Lower lobe of right lung (tissue), 2 donors: ENCODE data around the gene PACRG. TPM values are rescaled to one million over a fixed set of nuclear protein-coding genes. Genes with fewer than 3 reads are reported as not detected.

ENCODE experiments used
- ATAC-seq, 2 donors: fragments of 200-7000 bp; cut with Tn5 transposase; one replicate each; pipeline ENCODE4 v1.9.1; 2020 to 2022; ENCODE audit warnings: mild to moderate bottlenecking in 2 of 2, moderate library complexity in 2 of 2
- DNase-seq: peaks from one replicate; pipeline ENCODE4 v3.0.0-alpha.2; 2020
- H3K27ac ChIP-seq: fragments of 200-600 bp; one replicate; pipeline ENCODE4 v1.8.0; 2022
- H3K27me3 ChIP-seq: fragments of 200-600 bp; one replicate; pipeline ENCODE4 v1.8.0; 2022; ENCODE audit warnings: low read depth
- H3K36me3 ChIP-seq: fragments of 200-600 bp; one replicate; pipeline ENCODE4 v1.8.0; 2022; ENCODE audit warnings: mild to moderate bottlenecking
- H3K4me1 ChIP-seq: fragments of 200-600 bp; one replicate; pipeline ENCODE4 v1.8.0; 2022
- H3K4me3 ChIP-seq: fragments of 200-600 bp; one replicate; pipeline ENCODE4 v1.8.0; 2022; ENCODE audit warnings: mild to moderate bottlenecking
- H3K9me3 ChIP-seq: fragments of 200-600 bp; one replicate; pipeline ENCODE4 v1.8.0; 2022
- intact Hi-C: fragments of 100-400 bp; cut with DNase I; formaldehyde crosslinking; loops from one replicate; pipeline ENCODE4 v1.11.0; 2022
- total RNA-seq: library from RNA; stranded (reverse); fragmentation: NEBNext Ultra II Directional; extraction: Animal tissue kit (Norgen Biotek cat#: 25700); gene quantifications from one replicate; pipeline ENCODE4 v1.2.1, GENCODE V29; 2021
- TF ChIP-seq, protein P1 (sequence below): fragments of 200-600 bp; IDR thresholded peaks from one replicate; pipeline ENCODE4 v1.8.0; 2022; ENCODE audit warnings: antibody characterized with exemption, mild to moderate bottlenecking
- donor health status: DM: no; HTN: yes; CAD: no; lungs with severe emphysema.

PACRG gene
- total RNA-seq, 1 donor from 2014 or later = 5.5 TPM

DNA sequence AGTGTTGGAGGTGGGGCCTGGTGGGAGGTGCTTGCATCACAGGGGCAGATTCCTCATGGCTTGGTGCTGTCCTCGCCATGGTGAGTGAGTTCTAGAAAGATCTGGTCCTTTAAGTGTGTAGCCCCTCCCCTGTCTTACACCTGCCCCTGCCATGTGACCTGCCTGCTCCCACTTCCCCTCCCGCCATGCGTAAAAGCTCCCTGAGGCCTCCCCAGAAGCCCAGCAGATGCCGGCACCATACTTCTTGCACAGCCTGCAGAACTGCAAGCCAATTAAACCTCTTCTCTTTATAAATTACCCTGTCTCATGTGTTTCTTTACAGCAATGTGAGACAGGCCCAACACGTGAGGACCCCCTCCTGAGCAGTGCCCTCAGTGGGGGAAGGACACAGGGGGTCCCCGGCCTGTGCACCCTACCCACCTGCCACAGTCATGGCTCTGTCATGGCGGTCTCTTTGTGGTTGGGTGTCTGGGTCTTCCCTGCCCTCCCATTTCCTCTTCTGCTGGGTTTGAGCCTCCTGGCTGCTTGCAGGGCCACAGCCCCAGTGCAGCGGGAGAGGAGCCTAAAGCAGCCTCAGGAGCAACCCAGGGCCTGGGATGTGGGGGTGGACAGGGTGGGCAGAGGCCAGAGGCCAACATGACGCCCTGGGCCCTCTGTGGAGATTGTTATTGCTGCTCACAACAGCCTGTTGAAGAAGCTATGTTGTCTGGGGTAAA lies 599.5 kb downstream of the PACRG start:
- ATAC-seq = no peak
- H3K4me1 ChIP-seq = peaks cover 16% of the 10 kb centered on the region
- no peaks in the 10 kb centered on the region for H3K27me3 ChIP-seq
- TF ChIP-seq, protein P1, sequence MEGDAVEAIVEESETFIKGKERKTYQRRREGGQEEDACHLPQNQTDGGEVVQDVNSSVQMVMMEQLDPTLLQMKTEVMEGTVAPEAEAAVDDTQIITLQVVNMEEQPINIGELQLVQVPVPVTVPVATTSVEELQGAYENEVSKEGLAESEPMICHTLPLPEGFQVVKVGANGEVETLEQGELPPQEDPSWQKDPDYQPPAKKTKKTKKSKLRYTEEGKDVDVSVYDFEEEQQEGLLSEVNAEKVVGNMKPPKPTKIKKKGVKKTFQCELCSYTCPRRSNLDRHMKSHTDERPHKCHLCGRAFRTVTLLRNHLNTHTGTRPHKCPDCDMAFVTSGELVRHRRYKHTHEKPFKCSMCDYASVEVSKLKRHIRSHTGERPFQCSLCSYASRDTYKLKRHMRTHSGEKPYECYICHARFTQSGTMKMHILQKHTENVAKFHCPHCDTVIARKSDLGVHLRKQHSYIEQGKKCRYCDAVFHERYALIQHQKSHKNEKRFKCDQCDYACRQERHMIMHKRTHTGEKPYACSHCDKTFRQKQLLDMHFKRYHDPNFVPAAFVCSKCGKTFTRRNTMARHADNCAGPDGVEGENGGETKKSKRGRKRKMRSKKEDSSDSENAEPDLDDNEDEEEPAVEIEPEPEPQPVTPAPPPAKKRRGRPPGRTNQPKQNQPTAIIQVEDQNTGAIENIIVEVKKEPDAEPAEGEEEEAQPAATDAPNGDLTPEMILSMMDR = no peak
- intact Hi-C loops = no loop called here
- DNase-seq = no peak
- H3K9me3 ChIP-seq = no peaks in the 10 kb centered on the region
- H3K27ac ChIP-seq = no peak overlapping the region
- no peak overlapping the region for H3K4me3 ChIP-seq
- H3K36me3 ChIP-seq = no peaks in the 10 kb centered on the region

DNA sequence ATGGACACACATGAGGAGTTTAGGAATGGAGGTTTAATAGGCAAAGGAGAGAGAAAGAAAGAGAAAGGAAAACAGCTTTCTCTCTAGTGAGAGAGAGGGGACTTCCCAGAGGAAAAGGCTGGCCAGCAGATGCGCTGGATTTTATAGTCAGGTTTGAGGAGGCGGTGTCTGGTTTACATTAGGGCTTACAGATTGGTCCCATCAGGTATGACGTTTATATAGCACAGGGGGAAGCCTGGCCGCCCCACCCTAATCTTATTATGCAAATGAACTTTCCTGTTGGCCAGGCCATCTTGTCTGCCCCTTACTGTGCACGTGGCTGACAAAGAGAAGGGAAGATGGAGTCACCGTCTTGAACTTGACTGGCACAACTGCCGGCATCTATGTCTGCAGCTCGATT lies 600.1 kb downstream of the PACRG start:
- Histone ChIP-seq H3K9me3 (no peaks in the 10 kb centered on the region), H3K27me3 (no peaks in the 10 kb centered on the region), H3K36me3 (no peaks in the 10 kb centered on the region), H3K27ac (no peak overlapping the region), H3K4me1 (peaks cover 16% of the 10 kb centered on the region), H3K4me3 (no peak overlapping the region)
- no peak for DNase-seq
- ATAC-seq = no peak
- TF ChIP-seq, protein P1 = no peak
- intact Hi-C loops = no loop called here

DNA sequence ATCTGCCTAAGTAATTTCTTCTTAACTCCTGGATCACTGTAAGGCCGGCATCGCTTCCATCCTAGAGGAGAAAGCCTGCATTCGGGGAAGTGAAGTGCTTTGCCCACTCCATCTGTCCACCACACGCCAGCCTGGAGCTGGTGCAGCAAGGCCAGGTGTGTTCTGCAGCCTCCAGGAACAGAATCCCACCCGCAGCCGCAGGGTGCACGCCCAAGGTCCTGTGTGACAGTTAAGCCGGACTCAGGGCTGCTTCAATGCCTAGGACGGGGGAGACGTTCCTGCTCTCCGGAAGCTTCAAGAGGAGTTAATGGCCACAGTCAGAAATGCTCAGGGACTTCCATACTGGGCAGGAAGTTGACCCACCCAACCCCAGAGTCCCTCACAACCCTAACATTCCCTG lies 600.6 kb downstream of the PACRG start:
- Histone ChIP-seq H3K36me3 (no peaks in the 10 kb centered on the region), H3K9me3 (no peaks in the 10 kb centered on the region), H3K4me3 (no peak overlapping the region), H3K27ac (no peak overlapping the region), H3K4me1 (peaks cover 16% of the 10 kb centered on the region), H3K27me3 (no peaks in the 10 kb centered on the region)
- no peak for ATAC-seq
- intact Hi-C loops = no loop called here
- TF ChIP-seq, protein P1 = no peak
- DNase-seq = no peak

DNA sequence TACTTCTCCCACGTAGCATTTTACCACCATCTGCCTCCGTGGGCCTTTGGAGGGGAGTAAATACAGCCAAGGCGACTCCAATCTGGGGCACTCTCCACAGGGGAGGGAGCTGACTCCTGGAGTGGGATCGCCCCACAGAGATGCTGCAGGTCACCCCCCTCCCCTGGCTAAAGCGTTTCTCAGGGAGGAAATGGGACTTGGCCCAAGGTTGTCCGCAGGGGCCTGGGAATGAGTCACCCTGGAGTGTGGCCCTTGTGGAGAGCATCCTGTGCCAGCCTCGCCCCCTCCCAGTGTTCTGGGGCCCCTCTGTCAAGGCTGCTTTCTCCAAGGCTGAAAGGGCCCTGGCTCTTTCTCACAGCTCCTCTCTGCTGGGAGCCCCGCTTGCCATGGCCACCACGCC lies 602.2 kb downstream of the PACRG start:
- TF ChIP-seq, protein P1 = no peak
- Histone ChIP-seq H3K27ac (no peak overlapping the region), H3K9me3 (no peaks in the 10 kb centered on the region), H3K36me3 (no peaks in the 10 kb centered on the region), H3K4me1 (peaks cover 19% of the 10 kb centered on the region), H3K4me3 (no peak overlapping the region), H3K27me3 (no peaks in the 10 kb centered on the region)
- intact Hi-C loops = no loop called here
- ATAC-seq = no peak
- no peak for DNase-seq

DNA sequence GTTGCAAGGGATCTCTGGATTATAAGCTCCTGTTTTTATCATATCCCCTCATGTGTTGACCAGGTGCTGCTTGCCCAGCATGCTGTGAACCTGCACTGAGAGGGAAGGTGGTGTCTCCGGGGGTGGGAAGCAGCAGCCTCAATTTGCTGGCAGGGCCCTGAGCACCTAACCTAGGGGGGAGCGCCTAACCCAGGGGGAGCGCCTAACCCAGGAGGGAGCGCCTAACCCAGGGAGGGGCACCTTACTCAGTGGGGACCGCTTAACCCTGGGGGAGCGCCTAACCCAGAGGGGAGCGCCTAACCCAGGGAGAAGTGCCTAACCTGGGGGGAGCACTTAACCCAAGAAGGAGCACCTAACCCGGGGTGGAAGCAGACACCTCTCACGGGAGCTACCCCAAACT lies 603.5 kb downstream of the PACRG start:
- no peaks in the 10 kb centered on the region for H3K36me3 ChIP-seq
- DNase-seq (no peak), ATAC-seq (no peak)
- intact Hi-C loops = no loop called here
- H3K27ac ChIP-seq = no peak overlapping the region
- no peak overlapping the region for H3K4me3 ChIP-seq
- H3K27me3 ChIP-seq = no peaks in the 10 kb centered on the region
- no peaks in the 10 kb centered on the region for H3K9me3 ChIP-seq
- TF ChIP-seq, protein P1 = no peak
- H3K4me1 ChIP-seq = peaks cover 24% of the 10 kb centered on the region
